ENCODE results near the gene CTNNB1.

DNA sequence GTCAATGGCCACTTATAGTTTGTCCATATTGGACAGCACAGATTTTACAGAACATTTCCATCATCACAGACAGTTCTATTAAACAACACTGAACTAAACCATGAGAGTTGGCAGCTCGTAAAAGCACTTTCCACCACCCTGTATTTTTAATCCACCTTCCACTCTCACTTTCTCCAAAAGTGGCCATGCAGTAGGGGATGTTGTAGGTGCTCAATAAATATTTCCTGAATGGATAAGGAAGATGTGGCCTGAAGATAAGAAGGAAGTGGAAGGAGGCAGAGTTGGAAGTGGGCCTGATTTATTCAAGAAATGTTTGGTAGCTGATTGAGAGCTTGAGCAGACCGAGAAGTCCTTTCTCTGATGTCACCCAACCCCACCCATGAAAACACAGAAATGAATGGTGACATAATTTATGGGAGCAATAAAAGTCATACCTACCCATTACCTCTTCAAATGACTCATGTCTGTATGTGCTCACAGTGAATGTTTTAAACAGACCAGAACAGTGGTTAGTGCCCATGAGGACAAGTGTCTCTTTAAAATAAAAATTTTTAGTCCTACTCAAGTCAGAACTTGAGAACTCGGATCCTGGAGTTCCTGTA lies 39.6 kb upstream of the CTNNB1 start:
- TF ChIP-seq, protein P1, sequence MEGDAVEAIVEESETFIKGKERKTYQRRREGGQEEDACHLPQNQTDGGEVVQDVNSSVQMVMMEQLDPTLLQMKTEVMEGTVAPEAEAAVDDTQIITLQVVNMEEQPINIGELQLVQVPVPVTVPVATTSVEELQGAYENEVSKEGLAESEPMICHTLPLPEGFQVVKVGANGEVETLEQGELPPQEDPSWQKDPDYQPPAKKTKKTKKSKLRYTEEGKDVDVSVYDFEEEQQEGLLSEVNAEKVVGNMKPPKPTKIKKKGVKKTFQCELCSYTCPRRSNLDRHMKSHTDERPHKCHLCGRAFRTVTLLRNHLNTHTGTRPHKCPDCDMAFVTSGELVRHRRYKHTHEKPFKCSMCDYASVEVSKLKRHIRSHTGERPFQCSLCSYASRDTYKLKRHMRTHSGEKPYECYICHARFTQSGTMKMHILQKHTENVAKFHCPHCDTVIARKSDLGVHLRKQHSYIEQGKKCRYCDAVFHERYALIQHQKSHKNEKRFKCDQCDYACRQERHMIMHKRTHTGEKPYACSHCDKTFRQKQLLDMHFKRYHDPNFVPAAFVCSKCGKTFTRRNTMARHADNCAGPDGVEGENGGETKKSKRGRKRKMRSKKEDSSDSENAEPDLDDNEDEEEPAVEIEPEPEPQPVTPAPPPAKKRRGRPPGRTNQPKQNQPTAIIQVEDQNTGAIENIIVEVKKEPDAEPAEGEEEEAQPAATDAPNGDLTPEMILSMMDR (IDR thresholded peaks at IDR 0.05): no peak
- TF ChIP-seq POLR2A (IDR thresholded peaks at IDR 0.05): no peak
- no peak for TF ChIP-seq POLR2AphosphoS5 (IDR thresholded peaks at IDR 0.05)

Measured in breast epithelium (tissue), 3 donors.